Measurements from ENCODE around the gene RAB3C. TPM values are rescaled to one million over a fixed set of nuclear protein-coding genes. Genes with fewer than 3 reads are reported as not detected.
"Not testable (repeated sequence)": the region's sequence is repeated elsewhere in the genome, so short reads cannot be mapped to it uniquely, and the experiment has no call there.

The RAB3C gene, protein sequence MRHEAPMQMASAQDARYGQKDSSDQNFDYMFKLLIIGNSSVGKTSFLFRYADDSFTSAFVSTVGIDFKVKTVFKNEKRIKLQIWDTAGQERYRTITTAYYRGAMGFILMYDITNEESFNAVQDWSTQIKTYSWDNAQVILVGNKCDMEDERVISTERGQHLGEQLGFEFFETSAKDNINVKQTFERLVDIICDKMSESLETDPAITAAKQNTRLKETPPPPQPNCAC
- total RNA-seq: 0.52 TPM

DNA sequence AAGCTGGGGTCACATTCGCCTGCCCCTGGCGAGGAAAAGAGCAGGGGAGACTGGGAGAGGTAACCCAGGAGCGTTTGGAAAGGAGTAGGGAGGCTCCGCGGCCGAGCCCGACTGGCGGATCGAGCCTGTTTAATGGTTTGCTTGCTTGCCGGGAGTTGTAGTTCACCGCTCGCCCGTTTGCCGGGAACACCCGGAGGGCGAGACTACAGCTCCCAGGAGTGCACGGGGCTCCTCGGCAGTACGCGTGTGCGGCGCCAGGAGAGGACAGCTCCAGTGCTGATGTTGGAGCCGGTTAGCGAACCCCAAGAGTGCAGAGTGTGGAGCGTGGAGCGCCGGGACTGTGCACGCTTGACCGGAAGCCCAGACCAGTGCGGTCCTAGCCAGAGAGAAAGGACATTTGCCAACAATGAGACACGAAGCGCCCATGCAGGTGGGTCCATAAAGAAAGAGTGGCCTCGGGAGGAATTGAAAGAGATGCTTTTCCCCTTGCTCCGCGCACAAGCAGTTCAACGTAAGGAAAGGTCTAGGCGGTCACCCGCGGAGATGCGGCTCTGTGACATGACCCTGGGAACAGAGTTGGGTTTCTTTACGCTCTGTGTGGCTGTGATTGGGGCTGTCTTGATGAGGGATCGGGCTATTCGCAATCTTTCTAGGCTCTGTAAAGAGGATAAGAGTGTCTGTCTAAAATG, at the start of gene RAB3C:
TSS of gene RAB3C (plus strand) at position 273 of the 689 bp plus-strand sequence. CDS start at position 407, 134 bp downstream.
- Histone ChIP-seq H3K9ac (ENCODE audit: low read depth in 1 of 3, low read length in 3 of 3) (no peak within 1 kb of the TSS), H3K4me1 (ENCODE audit: control insufficient read depth in 3 of 3, insufficient read depth in 3 of 3, low read length in 3 of 3) (peaks cover 8 to 14% (median 9%) of the 10 kb centered on the region in 3 donors), H3K4me3 (ENCODE audit: low read length in 3 of 3) (peak within 1 kb of the TSS; percentile 64 to 81 (median 74)), H3K36me3 (ENCODE audit: control insufficient read depth in 3 of 3, insufficient read depth in 3 of 3, low read length in 3 of 3) (no peaks in the 10 kb centered on the region), H3K27ac (ENCODE audit: low read depth, low read length) (no peak within 1 kb of the TSS), H3K9me3 (ENCODE audit: control insufficient read depth in 3 of 3, low read length in 3 of 3) (peaks cover 0 to 2% (median 0%) of the 10 kb centered on the region in 3 donors), H3K27me3 (ENCODE audit: control insufficient read depth in 3 of 3, insufficient read depth in 3 of 3, low read length in 3 of 3) (peaks cover 7 to 22% (median 18%) of the 10 kb centered on the region in 3 donors)

DNA sequence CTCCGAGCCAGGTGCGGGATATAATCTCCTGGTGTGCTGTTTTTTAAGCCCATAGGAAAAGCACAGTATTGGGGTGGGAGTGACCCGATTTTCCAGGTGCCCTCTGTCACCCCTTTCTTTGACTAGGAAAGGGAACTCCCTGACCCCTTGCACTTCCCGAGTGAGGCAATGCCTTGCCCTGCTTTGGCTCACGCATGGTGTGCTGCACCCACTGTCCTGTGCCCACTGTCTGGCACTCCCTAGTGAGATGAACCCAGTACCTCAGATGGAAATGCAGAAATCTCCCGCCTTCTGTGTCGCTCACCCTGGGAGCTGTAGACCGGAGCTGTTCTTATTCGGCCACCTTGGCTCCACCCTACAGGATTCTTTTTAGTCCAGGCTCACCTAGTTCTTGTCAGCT, 40.9 kb upstream of the RAB3C start:
- not testable (repeated sequence) for H3K27ac ChIP-seq (ENCODE audit: low read depth, low read length); H3K4me3 ChIP-seq (ENCODE audit: low read length in 3 of 3); H3K27me3 ChIP-seq (ENCODE audit: control insufficient read depth in 3 of 3, insufficient read depth in 3 of 3, low read length in 3 of 3); H3K4me1 ChIP-seq (ENCODE audit: control insufficient read depth in 3 of 3, insufficient read depth in 3 of 3, low read length in 3 of 3); H3K36me3 ChIP-seq (ENCODE audit: control insufficient read depth in 3 of 3, insufficient read depth in 3 of 3, low read length in 3 of 3); H3K9ac ChIP-seq (ENCODE audit: low read depth in 1 of 3, low read length in 3 of 3); H3K9me3 ChIP-seq (ENCODE audit: control insufficient read depth in 3 of 3, low read length in 3 of 3)

DNA sequence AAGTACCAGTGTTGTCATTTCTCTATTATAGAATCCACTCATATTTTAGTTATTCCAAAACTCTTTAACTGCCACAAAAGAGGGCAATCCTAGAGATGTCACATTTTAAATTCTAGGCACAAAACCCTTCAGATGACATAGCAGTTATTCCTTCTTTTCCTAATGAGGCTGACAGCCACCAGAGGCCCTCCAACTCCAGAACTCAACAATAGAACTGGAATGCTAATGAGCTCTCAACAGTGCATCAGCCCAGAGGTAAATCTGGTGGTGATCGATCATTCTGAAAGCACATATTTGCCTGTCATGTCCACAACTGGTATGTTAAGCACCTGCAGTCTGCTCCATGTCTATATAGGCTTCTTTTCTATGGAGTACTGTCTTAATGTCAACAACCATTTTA, 40.2 kb upstream of the RAB3C start:
- no peak overlapping the region for H3K9ac ChIP-seq (ENCODE audit: low read depth in 1 of 3, low read length in 3 of 3)
- H3K9me3 ChIP-seq (ENCODE audit: control insufficient read depth in 3 of 3, low read length in 3 of 3): no peaks in the 10 kb centered on the region
- H3K4me3 ChIP-seq (ENCODE audit: low read length in 3 of 3): no peak overlapping the region
- no peak overlapping the region for H3K27ac ChIP-seq (ENCODE audit: low read depth, low read length)
- H3K36me3 ChIP-seq (ENCODE audit: control insufficient read depth in 3 of 3, insufficient read depth in 3 of 3, low read length in 3 of 3): no peaks in the 10 kb centered on the region
- no peaks in the 10 kb centered on the region for H3K27me3 ChIP-seq (ENCODE audit: control insufficient read depth in 3 of 3, insufficient read depth in 3 of 3, low read length in 3 of 3)
- H3K4me1 ChIP-seq (ENCODE audit: control insufficient read depth in 3 of 3, insufficient read depth in 3 of 3, low read length in 3 of 3): no peaks in the 10 kb centered on the region

DNA sequence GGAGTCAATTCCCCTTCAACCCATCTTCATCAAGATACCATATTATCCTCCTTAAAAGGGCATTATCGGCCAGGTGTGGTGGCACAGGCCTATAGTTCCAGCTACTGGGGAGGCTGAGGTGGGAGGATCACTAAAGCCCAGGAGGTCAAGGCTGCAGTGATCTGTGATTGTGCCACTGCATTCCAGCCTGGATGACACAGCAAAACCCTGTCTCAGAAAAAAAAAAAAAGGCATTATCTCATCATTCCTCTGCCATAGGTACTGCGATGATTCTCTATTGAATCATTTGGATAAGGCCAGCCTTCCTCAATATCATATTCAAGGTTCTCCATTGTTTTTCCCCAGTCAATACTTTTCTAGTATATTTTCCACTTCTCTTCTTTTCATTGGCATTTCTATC, 39.2 kb upstream of the RAB3C start:
- Histone ChIP-seq H3K4me3 (ENCODE audit: low read length in 3 of 3) (no peak overlapping the region), H3K27ac (ENCODE audit: low read depth, low read length) (no peak overlapping the region), H3K36me3 (ENCODE audit: control insufficient read depth in 3 of 3, insufficient read depth in 3 of 3, low read length in 3 of 3) (no peaks in the 10 kb centered on the region), H3K9me3 (ENCODE audit: control insufficient read depth in 3 of 3, low read length in 3 of 3) (no peaks in the 10 kb centered on the region), H3K4me1 (ENCODE audit: control insufficient read depth in 3 of 3, insufficient read depth in 3 of 3, low read length in 3 of 3) (no peaks in the 10 kb centered on the region), H3K27me3 (ENCODE audit: control insufficient read depth in 3 of 3, insufficient read depth in 3 of 3, low read length in 3 of 3) (no peaks in the 10 kb centered on the region), H3K9ac (ENCODE audit: low read depth in 1 of 3, low read length in 3 of 3) (no peak overlapping the region)

DNA sequence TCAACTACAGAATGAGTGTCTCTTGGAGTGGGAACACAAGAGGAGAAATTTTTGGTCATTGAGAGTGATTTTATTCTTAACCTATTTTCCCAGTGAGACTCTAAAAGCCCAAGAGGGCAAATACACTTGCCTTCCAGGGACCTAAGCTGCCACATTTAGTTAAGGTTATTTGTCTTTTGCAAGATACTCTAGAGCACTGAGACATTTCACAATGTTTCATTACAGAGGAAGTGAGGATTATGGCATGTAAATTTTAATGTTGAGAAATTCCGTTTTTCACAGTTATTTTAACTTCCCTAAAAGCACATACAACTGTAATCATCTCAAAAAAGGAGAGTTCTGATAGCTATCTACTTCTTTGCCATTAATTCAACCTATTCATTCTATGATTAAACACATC, 38.7 kb upstream of the RAB3C start:
- H3K27ac ChIP-seq (ENCODE audit: low read depth, low read length): no peak overlapping the region
- H3K4me3 ChIP-seq (ENCODE audit: low read length in 3 of 3): no peak overlapping the region
- H3K9ac ChIP-seq (ENCODE audit: low read depth in 1 of 3, low read length in 3 of 3): no peak overlapping the region
- no peaks in the 10 kb centered on the region for H3K9me3 ChIP-seq (ENCODE audit: control insufficient read depth in 3 of 3, low read length in 3 of 3)
- no peaks in the 10 kb centered on the region for H3K36me3 ChIP-seq (ENCODE audit: control insufficient read depth in 3 of 3, insufficient read depth in 3 of 3, low read length in 3 of 3)
- H3K4me1 ChIP-seq (ENCODE audit: control insufficient read depth in 3 of 3, insufficient read depth in 3 of 3, low read length in 3 of 3): no peaks in the 10 kb centered on the region
- no peaks in the 10 kb centered on the region for H3K27me3 ChIP-seq (ENCODE audit: control insufficient read depth in 3 of 3, insufficient read depth in 3 of 3, low read length in 3 of 3)

DNA sequence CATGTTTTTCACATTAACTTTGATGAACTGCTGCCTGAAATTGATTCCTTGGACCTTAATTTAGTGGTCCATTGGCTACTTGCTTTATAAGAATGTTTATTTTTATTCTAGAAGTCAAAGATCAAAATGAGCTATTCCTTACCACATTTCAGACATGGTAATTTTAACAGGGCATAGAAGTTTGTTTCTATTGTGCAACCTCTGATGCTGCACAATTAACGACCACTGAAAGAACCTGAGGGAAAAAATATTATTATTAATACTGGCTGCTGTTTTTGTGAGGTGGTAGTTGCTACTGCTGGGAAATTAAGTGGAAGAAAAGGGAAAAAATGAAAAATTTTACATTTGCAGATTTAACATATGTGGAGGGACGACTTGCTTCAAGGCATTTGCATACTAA, 37.9 kb upstream of the RAB3C start:
- Histone ChIP-seq H3K27me3 (ENCODE audit: control insufficient read depth in 3 of 3, insufficient read depth in 3 of 3, low read length in 3 of 3) (no peaks in the 10 kb centered on the region), H3K4me1 (ENCODE audit: control insufficient read depth in 3 of 3, insufficient read depth in 3 of 3, low read length in 3 of 3) (no peaks in the 10 kb centered on the region), H3K9ac (ENCODE audit: low read depth in 1 of 3, low read length in 3 of 3) (no peak overlapping the region), H3K36me3 (ENCODE audit: control insufficient read depth in 3 of 3, insufficient read depth in 3 of 3, low read length in 3 of 3) (no peaks in the 10 kb centered on the region), H3K4me3 (ENCODE audit: low read length in 3 of 3) (no peak overlapping the region), H3K27ac (ENCODE audit: low read depth, low read length) (no peak overlapping the region), H3K9me3 (ENCODE audit: control insufficient read depth in 3 of 3, low read length in 3 of 3) (no peaks in the 10 kb centered on the region)

DNA sequence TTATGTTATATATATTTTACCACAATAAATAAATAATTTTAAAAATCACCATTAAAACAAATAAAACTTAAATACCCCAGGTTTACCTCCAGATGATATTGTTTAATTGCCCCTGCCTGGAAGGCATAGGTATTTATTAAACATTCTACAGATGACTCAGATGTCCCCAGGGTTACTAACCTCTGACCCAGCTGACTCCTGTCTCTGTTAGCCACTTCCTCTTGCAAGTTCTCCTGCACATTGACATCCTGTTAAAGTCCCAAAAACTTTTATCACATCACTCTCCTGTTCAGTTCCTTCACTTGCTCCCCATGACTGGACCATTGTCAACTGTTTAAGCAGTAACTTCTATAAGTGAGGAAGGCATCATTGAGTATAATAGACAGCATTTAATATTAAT, 37.0 kb upstream of the RAB3C start:
- no peaks in the 10 kb centered on the region for H3K4me1 ChIP-seq (ENCODE audit: control insufficient read depth in 3 of 3, insufficient read depth in 3 of 3, low read length in 3 of 3)
- H3K9me3 ChIP-seq (ENCODE audit: control insufficient read depth in 3 of 3, low read length in 3 of 3): no peaks in the 10 kb centered on the region
- no peak overlapping the region for H3K27ac ChIP-seq (ENCODE audit: low read depth, low read length)
- no peak overlapping the region for H3K4me3 ChIP-seq (ENCODE audit: low read length in 3 of 3)
- no peak overlapping the region for H3K9ac ChIP-seq (ENCODE audit: low read depth in 1 of 3, low read length in 3 of 3)
- no peaks in the 10 kb centered on the region for H3K36me3 ChIP-seq (ENCODE audit: control insufficient read depth in 3 of 3, insufficient read depth in 3 of 3, low read length in 3 of 3)
- no peaks in the 10 kb centered on the region for H3K27me3 ChIP-seq (ENCODE audit: control insufficient read depth in 3 of 3, insufficient read depth in 3 of 3, low read length in 3 of 3)

DNA sequence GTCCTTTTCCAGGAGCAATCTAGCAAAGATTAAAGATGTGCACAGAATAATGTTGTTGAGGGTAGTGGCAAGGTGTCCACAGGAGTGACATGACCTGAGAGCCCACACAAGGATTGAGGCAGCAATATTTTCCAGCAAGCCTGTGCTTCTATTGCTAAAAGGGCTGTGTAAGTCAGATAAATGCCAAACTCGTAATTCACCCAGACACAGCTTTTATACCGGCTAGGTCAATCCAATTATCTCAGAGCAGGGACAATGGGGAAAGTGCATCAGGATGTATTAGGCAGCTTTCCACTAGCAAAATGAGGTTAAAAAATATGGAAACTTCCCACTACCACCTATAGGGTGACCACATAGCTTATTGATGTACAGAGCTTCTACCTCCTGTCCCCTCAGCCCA, 34.8 kb upstream of the RAB3C start:
- Histone ChIP-seq H3K9me3 (ENCODE audit: control insufficient read depth in 3 of 3, low read length in 3 of 3) (no peaks in the 10 kb centered on the region), H3K27me3 (ENCODE audit: control insufficient read depth in 3 of 3, insufficient read depth in 3 of 3, low read length in 3 of 3) (no peaks in the 10 kb centered on the region), H3K9ac (ENCODE audit: low read depth in 1 of 3, low read length in 3 of 3) (no peak overlapping the region), H3K4me1 (ENCODE audit: control insufficient read depth in 3 of 3, insufficient read depth in 3 of 3, low read length in 3 of 3) (no peaks in the 10 kb centered on the region), H3K36me3 (ENCODE audit: control insufficient read depth in 3 of 3, insufficient read depth in 3 of 3, low read length in 3 of 3) (no peaks in the 10 kb centered on the region), H3K4me3 (ENCODE audit: low read length in 3 of 3) (no peak overlapping the region), H3K27ac (ENCODE audit: low read depth, low read length) (no peak overlapping the region)

DNA sequence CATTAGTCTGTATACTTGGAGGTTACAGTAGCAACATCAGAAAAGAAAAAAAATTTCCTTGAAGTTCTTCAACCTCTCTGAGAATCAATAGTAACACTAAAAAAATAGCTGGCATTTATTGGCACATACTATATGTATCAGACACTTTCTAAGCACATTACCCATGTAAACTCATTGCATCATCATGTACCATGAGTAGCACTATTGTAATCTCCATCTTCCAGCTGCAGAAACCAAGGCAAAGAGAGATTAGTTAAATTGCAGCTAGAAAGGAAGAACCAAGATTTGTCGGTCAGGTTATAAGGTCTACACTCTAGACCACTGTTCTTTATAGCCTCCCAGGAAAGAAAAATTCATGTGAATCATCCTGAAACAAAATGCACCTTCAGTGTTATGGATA, 31.4 kb upstream of the RAB3C start:
- no peaks in the 10 kb centered on the region for H3K4me1 ChIP-seq (ENCODE audit: control insufficient read depth in 3 of 3, insufficient read depth in 3 of 3, low read length in 3 of 3)
- H3K36me3 ChIP-seq (ENCODE audit: control insufficient read depth in 3 of 3, insufficient read depth in 3 of 3, low read length in 3 of 3): no peaks in the 10 kb centered on the region
- H3K9me3 ChIP-seq (ENCODE audit: control insufficient read depth in 3 of 3, low read length in 3 of 3): no peaks in the 10 kb centered on the region
- no peak overlapping the region for H3K9ac ChIP-seq (ENCODE audit: low read depth in 1 of 3, low read length in 3 of 3)
- no peaks in the 10 kb centered on the region for H3K27me3 ChIP-seq (ENCODE audit: control insufficient read depth in 3 of 3, insufficient read depth in 3 of 3, low read length in 3 of 3)
- no peak overlapping the region for H3K27ac ChIP-seq (ENCODE audit: low read depth, low read length)
- H3K4me3 ChIP-seq (ENCODE audit: low read length in 3 of 3): no peak overlapping the region

DNA sequence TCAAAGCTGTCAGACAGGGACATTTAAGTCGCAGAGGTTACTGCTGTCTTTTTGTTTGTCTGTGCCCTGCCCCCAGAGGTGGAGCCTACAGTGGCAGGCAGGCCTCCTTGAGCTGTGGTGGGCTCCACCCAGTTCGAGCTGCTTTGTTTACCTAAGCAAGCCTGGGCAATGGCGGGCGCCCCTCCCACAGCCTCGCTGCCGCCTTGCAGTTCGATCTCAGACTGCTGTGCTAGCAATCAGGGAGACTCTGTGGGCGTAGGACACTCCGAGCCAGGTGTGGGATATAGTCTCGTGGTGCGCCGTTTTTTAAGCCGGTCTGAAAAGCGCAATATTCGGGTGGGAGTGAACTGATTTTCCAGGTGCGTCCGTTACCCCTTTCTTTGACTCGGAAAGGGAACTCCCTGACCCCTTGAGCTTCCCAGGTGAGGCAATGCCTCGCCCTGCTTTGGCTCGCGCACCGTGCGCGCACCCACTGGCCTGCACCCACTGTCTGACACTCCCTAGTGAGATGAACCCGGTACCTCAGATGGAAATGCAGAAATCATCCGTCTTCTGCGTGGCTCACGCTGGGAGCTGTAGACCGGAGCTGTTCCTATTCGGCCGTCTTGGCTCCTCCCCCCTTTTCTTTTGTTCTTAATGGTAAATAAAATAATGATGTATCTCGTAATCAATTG, 25.1 kb upstream of the RAB3C start:
- not testable (repeated sequence) for H3K27ac ChIP-seq (ENCODE audit: low read depth, low read length); H3K36me3 ChIP-seq (ENCODE audit: control insufficient read depth in 3 of 3, insufficient read depth in 3 of 3, low read length in 3 of 3); H3K9ac ChIP-seq (ENCODE audit: low read depth in 1 of 3, low read length in 3 of 3); H3K4me3 ChIP-seq (ENCODE audit: low read length in 3 of 3); H3K27me3 ChIP-seq (ENCODE audit: control insufficient read depth in 3 of 3, insufficient read depth in 3 of 3, low read length in 3 of 3); H3K9me3 ChIP-seq (ENCODE audit: control insufficient read depth in 3 of 3, low read length in 3 of 3); H3K4me1 ChIP-seq (ENCODE audit: control insufficient read depth in 3 of 3, insufficient read depth in 3 of 3, low read length in 3 of 3)
